ENCODE data around the gene PON3. TPM values are rescaled to one million over a fixed set of nuclear protein-coding genes. Genes with fewer than 3 reads are reported as not detected.

PON3 gene
- total and polyA plus RNA-seq, 2 experiments from 2014 or later: 1.4 to 1.6 TPM

- Histone ChIP-seq H4K20me1 (replicated peaks; ENCODE audit: insufficient read depth) (no peaks in the 10 kb centered on the region), H3K36me3 (ENCODE audit: insufficient read depth) (no peaks in the 10 kb centered on the region), H3K27me3 (ENCODE audit: insufficient read depth) (peaks cover 15% of the 10 kb centered on the region; the same call in 1 of the 2 replicates), H3F3A (replicated peaks; ENCODE audit: low read depth) (no peaks in the 10 kb centered on the region), H3K4me1 (ENCODE audit: insufficient read depth) (peaks cover 3% of the 10 kb centered on the region; the same call in 1 of the 2 replicates), H3K27ac (ENCODE audit: low read depth) (no peak overlapping the region), H2AFZ (no peak overlapping the region), H3K4me3 (no peak overlapping the region), H3K9me2 (ENCODE audit: insufficient read depth) (no peaks in the 10 kb centered on the region), H3K79me2 (replicated peaks; ENCODE audit: insufficient read depth) (no peaks in the 10 kb centered on the region), H3K4me2 (no peak overlapping the region)
- ATAC-seq (no peak), DNase-seq (ENCODE audit: low spot score) (no peak)
- no peak overlapping the region for H3K4me3 Mint-ChIP-seq
- H3K9me3 Mint-ChIP-seq: no peaks in the 10 kb centered on the region
- H3K27ac Mint-ChIP-seq: no peak overlapping the region
- peaks cover 15% of the 10 kb centered on the region for H3K27me3 Mint-ChIP-seq (ENCODE audit: insufficient read depth, low read depth, poor library complexity)
- peaks cover 9% of the 10 kb centered on the region for H3K4me1 Mint-ChIP-seq
- H3K36me3 Mint-ChIP-seq (ENCODE audit: low read depth): no peaks in the 10 kb centered on the region
- no peak for TF ChIP-seq JUNB (IDR thresholded peaks at IDR 0.05; ENCODE audit: unreplicated experiment)
- no peak for TF ChIP-seq NANOG (IDR thresholded peaks at IDR 0.05; ENCODE audit: borderline replicate concordance)
- TF ChIP-seq EZH2phosphoT487 (IDR thresholded peaks at IDR 0.05; ENCODE audit: unreplicated experiment): no peak
- no peak for TF ChIP-seq EZH2 (IDR thresholded peaks at IDR 0.05; ENCODE audit: low read depth, unreplicated experiment)
Measured at GRCh38 chr7:95394370-95394769, 1.8 kb downstream of the PON3 start.

GRCh38 chr7:95391761-95392160 is 4.4 kb downstream of the PON3 start:
- no peak overlapping the region for H3K4me2 ChIP-seq
- no peak overlapping the region for H2AFZ ChIP-seq
- Mint-ChIP-seq H3K27me3 (ENCODE audit: insufficient read depth, low read depth, poor library complexity) (peaks cover 12% of the 10 kb centered on the region), H3K4me1 (peaks cover 2% of the 10 kb centered on the region; the same call in 2 of the 3 replicates), H3K27ac (no peak overlapping the region), H3K36me3 (ENCODE audit: low read depth) (no peaks in the 10 kb centered on the region), H3K9me3 (peaks cover 6% of the 10 kb centered on the region), H3K4me3 (no peak overlapping the region)
- H3K27ac ChIP-seq (ENCODE audit: low read depth): no peak overlapping the region
- no peak for DNase-seq (ENCODE audit: low spot score)
- no peaks in the 10 kb centered on the region for H3K79me2 ChIP-seq (replicated peaks; ENCODE audit: insufficient read depth)
- no peaks in the 10 kb centered on the region for H4K20me1 ChIP-seq (replicated peaks; ENCODE audit: insufficient read depth)
- H3K36me3 ChIP-seq (ENCODE audit: insufficient read depth): no peaks in the 10 kb centered on the region; the same call in 1 of the 2 replicates
- no peaks in the 10 kb centered on the region; the same call in 1 of the 2 replicates for H3K4me1 ChIP-seq (ENCODE audit: insufficient read depth)
- H3K4me3 ChIP-seq: no peak overlapping the region
- no peaks in the 10 kb centered on the region for H3K9me2 ChIP-seq (ENCODE audit: insufficient read depth)
- ATAC-seq: no peak
- H3F3A ChIP-seq (replicated peaks; ENCODE audit: low read depth): no peaks in the 10 kb centered on the region
- peaks cover 2% of the 10 kb centered on the region; the same call in 1 of the 2 replicates for H3K27me3 ChIP-seq (ENCODE audit: insufficient read depth)
- TF ChIP-seq NANOG (IDR thresholded peaks at IDR 0.05; ENCODE audit: borderline replicate concordance) (no peak), ZNF331 (CRISPR knock-in tag; IDR thresholded peaks at IDR 0.05; ENCODE audit: low read depth) (no peak), ZNF114 (CRISPR knock-in tag; IDR thresholded peaks at IDR 0.05) (no peak), CTCF (conservative IDR thresholded peaks at IDR 0.05; ENCODE audit: low read depth in 2 of 2) (no peak), REST (IDR thresholded peaks at IDR 0.05; ENCODE audit: unreplicated experiment) (no peak), EZH2 (IDR thresholded peaks at IDR 0.05; ENCODE audit: low read depth, unreplicated experiment) (no peak), EZH2phosphoT487 (IDR thresholded peaks at IDR 0.05; ENCODE audit: unreplicated experiment) (no peak), STAT1 (IDR thresholded peaks at IDR 0.05; ENCODE audit: unreplicated experiment) (no peak), ETS1 (IDR thresholded peaks at IDR 0.05) (no peak)
